ENCODE measurements around the gene LHFPL2.

LHFPL2 gene

DNA sequence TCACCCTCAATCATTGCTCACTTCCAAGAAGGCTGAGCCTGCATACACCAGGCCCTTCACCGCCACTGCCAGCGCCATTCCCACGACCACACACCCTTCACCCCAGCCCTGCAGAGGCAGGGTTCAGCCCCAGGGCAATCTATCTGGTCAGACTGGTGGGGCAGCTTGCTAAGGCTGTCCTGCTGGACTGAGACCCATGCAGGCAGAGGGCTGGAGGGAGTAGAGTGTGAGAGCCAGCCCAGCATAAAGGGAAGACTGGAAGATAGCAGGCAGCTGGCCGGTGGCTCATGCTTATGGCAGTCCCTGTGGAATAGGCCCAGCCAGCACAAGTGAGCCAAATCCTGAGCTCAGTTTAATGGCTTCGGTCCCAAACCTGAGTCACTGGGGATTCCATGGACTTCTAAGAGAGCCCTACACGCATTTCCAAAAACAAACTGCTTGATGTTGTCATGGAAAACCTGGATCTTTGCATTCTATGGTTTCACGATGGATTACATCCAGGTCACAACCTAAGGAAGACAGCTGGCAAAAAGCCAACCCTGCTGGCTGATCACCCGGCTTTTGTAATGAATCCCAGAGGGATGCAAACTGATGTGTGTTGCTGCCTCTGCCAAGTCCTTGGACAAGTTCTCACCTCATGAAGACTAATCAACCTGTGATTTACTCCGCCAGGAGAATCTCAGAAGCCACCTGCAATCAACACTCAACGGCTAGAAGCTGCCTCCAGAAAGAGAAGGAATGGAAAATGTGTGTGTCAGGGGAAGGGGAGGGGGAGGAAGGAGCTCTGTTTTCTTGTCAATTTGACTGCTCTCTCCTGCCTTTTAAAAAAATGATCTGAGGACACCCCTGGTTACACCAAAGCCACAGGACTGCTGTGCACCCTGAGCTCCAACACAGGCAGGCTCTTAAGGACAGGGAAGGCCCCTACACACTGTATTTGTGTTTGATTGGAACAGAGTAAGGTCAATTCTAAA is 143.6 kb downstream of the LHFPL2 start:
- H3K4me2 ChIP-seq (ENCODE audit: low read depth, low read length, poor library complexity, severe bottlenecking), result no peak overlapping the region
- H3F3A ChIP-seq (ENCODE audit: insufficient read depth), result no peaks in the 10 kb centered on the region; the same call in 1 of the 2 replicates
- no peaks in the 10 kb centered on the region for H3K9me3 ChIP-seq (ENCODE audit: insufficient read depth, low read length)
- no peak for TF ChIP-seq EZH2phosphoT487 (conservative IDR thresholded peaks at IDR 0.05; ENCODE audit: low read length)
- TF ChIP-seq, protein P1, sequence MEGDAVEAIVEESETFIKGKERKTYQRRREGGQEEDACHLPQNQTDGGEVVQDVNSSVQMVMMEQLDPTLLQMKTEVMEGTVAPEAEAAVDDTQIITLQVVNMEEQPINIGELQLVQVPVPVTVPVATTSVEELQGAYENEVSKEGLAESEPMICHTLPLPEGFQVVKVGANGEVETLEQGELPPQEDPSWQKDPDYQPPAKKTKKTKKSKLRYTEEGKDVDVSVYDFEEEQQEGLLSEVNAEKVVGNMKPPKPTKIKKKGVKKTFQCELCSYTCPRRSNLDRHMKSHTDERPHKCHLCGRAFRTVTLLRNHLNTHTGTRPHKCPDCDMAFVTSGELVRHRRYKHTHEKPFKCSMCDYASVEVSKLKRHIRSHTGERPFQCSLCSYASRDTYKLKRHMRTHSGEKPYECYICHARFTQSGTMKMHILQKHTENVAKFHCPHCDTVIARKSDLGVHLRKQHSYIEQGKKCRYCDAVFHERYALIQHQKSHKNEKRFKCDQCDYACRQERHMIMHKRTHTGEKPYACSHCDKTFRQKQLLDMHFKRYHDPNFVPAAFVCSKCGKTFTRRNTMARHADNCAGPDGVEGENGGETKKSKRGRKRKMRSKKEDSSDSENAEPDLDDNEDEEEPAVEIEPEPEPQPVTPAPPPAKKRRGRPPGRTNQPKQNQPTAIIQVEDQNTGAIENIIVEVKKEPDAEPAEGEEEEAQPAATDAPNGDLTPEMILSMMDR (IDR thresholded peaks at IDR 0.05; ENCODE audit: insufficient read depth, low read length, poor library complexity, severe bottlenecking), result no peak
- H3K79me2 ChIP-seq (ENCODE audit: insufficient read depth, low read length), result peaks cover 83% of the 10 kb centered on the region
- no peak overlapping the region for H3K27ac ChIP-seq (ENCODE audit: low read depth, low read length)
- no peak overlapping the region for H3K4me3 ChIP-seq (ENCODE audit: insufficient read depth, low read length, poor library complexity, severe bottlenecking)
- H2AFZ ChIP-seq (ENCODE audit: low read depth, low read length, severe bottlenecking), result no peak overlapping the region
- H3K36me3 ChIP-seq (ENCODE audit: low read length), result no peaks in the 10 kb centered on the region; the same call in 1 of the 2 replicates
- no peak overlapping the region for H3K9ac ChIP-seq (ENCODE audit: low read length)
- no peaks in the 10 kb centered on the region; the same call in 1 of the 2 replicates for H4K20me1 ChIP-seq (ENCODE audit: low read depth, low read length)
- no peaks in the 10 kb centered on the region for H3K27me3 ChIP-seq (ENCODE audit: low read length)
- no peaks in the 10 kb centered on the region for H3K9me2 ChIP-seq (replicated peaks; ENCODE audit: insufficient read depth, low read length)

DNA sequence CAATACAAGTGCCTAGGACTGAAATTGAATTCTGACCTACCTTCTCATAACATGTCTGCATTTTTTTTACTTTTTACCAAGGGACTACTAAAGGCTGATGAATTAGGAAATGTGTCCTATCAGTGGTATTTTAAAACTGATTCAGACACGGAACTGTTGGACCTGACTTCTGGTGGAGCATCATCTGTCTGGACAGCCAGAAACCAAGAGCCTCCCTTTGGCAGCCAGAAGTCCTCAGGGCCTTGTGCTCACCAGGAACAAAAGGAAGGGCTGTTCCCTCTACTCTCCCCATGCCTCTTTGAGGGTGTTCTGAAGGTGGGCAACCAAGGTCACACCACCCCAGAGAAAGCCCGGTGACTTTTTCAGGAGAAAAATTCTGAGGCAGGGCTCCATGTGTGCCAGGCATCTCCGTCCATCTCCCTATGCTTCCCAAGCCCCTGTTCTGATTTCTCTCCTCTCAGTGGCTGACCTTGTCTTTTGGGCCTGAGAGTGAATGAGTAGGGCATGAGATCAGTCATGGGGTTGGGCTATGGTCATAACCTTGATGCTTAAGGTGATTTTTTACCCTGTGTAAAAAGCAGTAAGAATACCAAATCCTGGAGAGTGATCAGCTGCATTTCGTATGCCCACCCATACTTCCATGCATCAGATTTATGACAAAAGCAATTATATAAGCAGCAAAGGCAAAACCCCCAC is 144.5 kb downstream of the LHFPL2 start:
- H3K79me2 ChIP-seq (ENCODE audit: insufficient read depth, low read length), result peaks cover 90% of the 10 kb centered on the region
- H4K20me1 ChIP-seq (ENCODE audit: low read depth, low read length), result no peaks in the 10 kb centered on the region; the same call in 1 of the 2 replicates
- H3K36me3 ChIP-seq (ENCODE audit: low read length), result no peaks in the 10 kb centered on the region; the same call in 1 of the 2 replicates
- no peaks in the 10 kb centered on the region; the same call in 1 of the 2 replicates for H3F3A ChIP-seq (ENCODE audit: insufficient read depth)
- H3K9ac ChIP-seq (ENCODE audit: low read length), result no peak overlapping the region
- H2AFZ ChIP-seq (ENCODE audit: low read depth, low read length, severe bottlenecking), result no peak overlapping the region
- H3K9me3 ChIP-seq (ENCODE audit: insufficient read depth, low read length), result no peaks in the 10 kb centered on the region
- TF ChIP-seq, protein P1 (IDR thresholded peaks at IDR 0.05; ENCODE audit: insufficient read depth, low read length, poor library complexity, severe bottlenecking), result no peak
- TF ChIP-seq EZH2phosphoT487 (conservative IDR thresholded peaks at IDR 0.05; ENCODE audit: low read length), result no peak
- H3K9me2 ChIP-seq (replicated peaks; ENCODE audit: insufficient read depth, low read length), result no peaks in the 10 kb centered on the region
- H3K4me3 ChIP-seq (ENCODE audit: insufficient read depth, low read length, poor library complexity, severe bottlenecking), result no peak overlapping the region
- H3K27ac ChIP-seq (ENCODE audit: low read depth, low read length), result no peak overlapping the region
- no peaks in the 10 kb centered on the region for H3K27me3 ChIP-seq (ENCODE audit: low read length)
- H3K4me2 ChIP-seq (ENCODE audit: low read depth, low read length, poor library complexity, severe bottlenecking), result no peak overlapping the region

DNA sequence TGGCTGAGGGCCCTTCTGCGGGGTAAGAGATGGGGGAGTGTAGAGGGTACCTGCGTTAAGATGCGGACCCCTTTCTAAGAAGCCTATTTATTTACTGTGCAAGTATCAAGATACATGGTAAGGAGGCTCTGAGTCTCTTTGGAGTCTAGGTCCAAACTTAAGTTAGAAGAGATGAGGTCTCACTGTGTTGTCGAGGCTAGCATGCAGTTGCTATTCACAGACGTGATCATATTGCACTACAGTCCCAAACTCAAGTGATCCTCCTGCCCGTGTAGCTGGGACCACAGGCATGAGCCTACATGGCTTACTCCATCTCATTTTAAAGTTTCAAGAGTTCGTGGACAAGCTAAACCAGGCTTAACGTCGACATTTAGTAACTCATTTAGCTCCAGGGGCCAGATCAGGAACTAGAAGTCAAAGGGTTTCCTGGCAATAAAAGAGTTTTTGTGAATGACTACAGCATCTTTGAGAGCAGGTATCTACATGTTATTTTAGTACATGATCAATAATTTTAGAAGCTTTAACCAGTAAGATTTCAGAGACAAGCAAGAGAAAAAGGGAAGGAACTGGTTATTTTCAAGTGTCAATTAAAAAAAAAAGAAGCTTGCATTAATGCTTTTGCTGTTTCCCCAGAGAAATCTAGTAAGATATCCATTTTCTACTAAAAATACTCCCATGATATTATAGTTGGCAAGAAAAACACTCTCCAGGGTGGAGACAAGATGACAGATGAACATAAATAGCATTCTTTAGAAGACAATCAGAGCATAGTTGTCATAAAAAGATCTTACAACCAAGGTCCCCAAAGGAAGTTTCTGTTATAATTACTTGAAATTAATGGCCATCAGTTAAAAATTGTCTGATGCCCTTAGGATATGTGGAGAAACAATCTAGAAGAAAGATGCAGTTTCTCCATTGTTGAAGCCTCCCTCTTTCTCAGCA is 146.9 kb downstream of the LHFPL2 start:
- Histone ChIP-seq H3K4me2 (ENCODE audit: low read depth, low read length, poor library complexity, severe bottlenecking) (no peak overlapping the region), H3K36me3 (ENCODE audit: low read length) (no peaks in the 10 kb centered on the region; the same call in 1 of the 2 replicates), H3K9me2 (replicated peaks; ENCODE audit: insufficient read depth, low read length) (no peaks in the 10 kb centered on the region), H3F3A (ENCODE audit: insufficient read depth) (no peaks in the 10 kb centered on the region; the same call in 1 of the 2 replicates), H2AFZ (ENCODE audit: low read depth, low read length, severe bottlenecking) (no peak overlapping the region), H3K27me3 (ENCODE audit: low read length) (no peaks in the 10 kb centered on the region), H3K9ac (ENCODE audit: low read length) (no peak overlapping the region), H3K4me3 (ENCODE audit: insufficient read depth, low read length, poor library complexity, severe bottlenecking) (no peak overlapping the region), H3K27ac (ENCODE audit: low read depth, low read length) (no peak overlapping the region), H3K79me2 (ENCODE audit: insufficient read depth, low read length) (peaks cover 90% of the 10 kb centered on the region), H3K9me3 (ENCODE audit: insufficient read depth, low read length) (no peaks in the 10 kb centered on the region), H4K20me1 (ENCODE audit: low read depth, low read length) (no peaks in the 10 kb centered on the region; the same call in 1 of the 2 replicates)
- TF ChIP-seq EZH2phosphoT487 (conservative IDR thresholded peaks at IDR 0.05; ENCODE audit: low read length), result no peak
- TF ChIP-seq, protein P1 (IDR thresholded peaks at IDR 0.05; ENCODE audit: insufficient read depth, low read length, poor library complexity, severe bottlenecking), result no peak
